HUES64 (cell line): Measurements from ENCODE around the gene TIGIT. TPM values are rescaled to one million over a fixed set of nuclear protein-coding genes. Genes with fewer than 3 reads are reported as not detected.
"Not testable (repeated sequence)": the region's sequence is repeated elsewhere in the genome, so short reads cannot be mapped to it uniquely, and the experiment has no call there.

Experiments
- H3K27ac ChIP-seq: 2 replicates; pipeline ENCODE4 v1.7.0; 2013; ENCODE audit warnings: low read depth, low read length, inconsistent platforms
- H3K27me3 ChIP-seq: 2 replicates; pipeline ENCODE4 v1.6.1; 2013; ENCODE audit warnings: mild to moderate bottlenecking, low read length; ENCODE audit not compliant: insufficient read depth
- H3K36me3 ChIP-seq: 2 replicates; pipeline ENCODE4 v1.6.1; 2013; ENCODE audit warnings: mild to moderate bottlenecking, low read length; ENCODE audit not compliant: insufficient read depth
- H3K4me1 ChIP-seq: 2 replicates; pipeline ENCODE4 v1.6.1; 2013; ENCODE audit warnings: mild to moderate bottlenecking, low read length, moderate library complexity; ENCODE audit not compliant: insufficient read depth
- H3K4me3 ChIP-seq: 2 replicates; pipeline ENCODE4 v1.5.1; 2013; ENCODE audit warnings: mild to moderate bottlenecking, low read length, moderate library complexity
- H3K9ac ChIP-seq: 2 replicates; pipeline ENCODE4 v1.6.1; 2013; ENCODE audit warnings: mild to moderate bottlenecking, low read depth, low read length
- H3K9me3 ChIP-seq: 2 replicates; pipeline ENCODE4 v1.6.1; 2013; ENCODE audit warnings: low read depth, low read length; ENCODE audit not compliant: insufficient read depth
- WGBS: fragments of 150-250, 120-280 bp; methylation state at CpG from one replicate; pipeline ENCODE4 v1.1.7; 2013; ENCODE audit warnings: missing lambda C conversion rate; 5-methylcytosine and 5-hydroxymethylcytosine counted together
- polyA plus RNA-seq, 2 experiments: library from polyadenylated mRNA; stranded (reverse); fragments of 50-300 nt; gene quantifications; one replicate each; pipeline ENCODE4 v1.2.3, GENCODE V29; 2013

Gene TIGIT
- polyA plus RNA-seq (2013, experiment 1 of 2): 0.10 TPM
- polyA plus RNA-seq (2013, experiment 2 of 2): not detected

DNA sequence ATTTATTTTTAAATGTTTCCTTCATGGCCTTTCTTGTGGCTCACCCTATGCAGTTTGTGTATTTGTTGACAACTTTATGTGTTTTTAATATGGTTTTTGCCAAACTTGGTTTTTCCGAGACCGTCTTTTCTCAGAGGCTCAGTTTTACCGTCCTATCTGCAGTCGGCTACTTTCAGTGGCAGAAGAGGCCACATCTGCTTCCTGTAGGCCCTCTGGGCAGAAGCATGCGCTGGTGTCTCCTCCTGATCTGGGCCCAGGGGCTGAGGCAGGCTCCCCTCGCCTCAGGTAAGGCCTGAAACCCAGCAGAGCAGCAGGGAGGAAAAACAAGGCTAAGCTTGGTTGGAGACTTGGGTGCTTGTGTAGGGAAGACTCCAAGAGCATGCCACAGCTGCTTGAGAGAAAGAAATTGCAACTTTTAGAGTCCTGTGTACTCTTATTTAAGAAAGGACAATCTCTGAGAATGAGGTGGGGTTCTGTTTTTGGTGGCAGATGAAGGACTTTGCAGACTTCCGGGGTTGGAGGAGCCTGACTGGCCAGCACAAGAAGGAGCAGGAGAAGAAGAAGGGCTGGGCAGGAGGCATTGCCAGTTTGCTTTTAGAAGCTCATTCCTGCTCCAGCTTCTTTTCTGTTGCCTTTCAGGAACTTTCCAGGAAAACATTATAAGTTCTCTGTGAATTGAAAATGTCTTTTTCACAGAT lies at the start of gene TIGIT:
Gene TIGIT (plus strand): TSS at position 191 of the 698 bp plus-strand sequence. CDS start 34 bp downstream, at position 225.
- H3K27ac ChIP-seq: no peak within 1 kb of the TSS

DNA sequence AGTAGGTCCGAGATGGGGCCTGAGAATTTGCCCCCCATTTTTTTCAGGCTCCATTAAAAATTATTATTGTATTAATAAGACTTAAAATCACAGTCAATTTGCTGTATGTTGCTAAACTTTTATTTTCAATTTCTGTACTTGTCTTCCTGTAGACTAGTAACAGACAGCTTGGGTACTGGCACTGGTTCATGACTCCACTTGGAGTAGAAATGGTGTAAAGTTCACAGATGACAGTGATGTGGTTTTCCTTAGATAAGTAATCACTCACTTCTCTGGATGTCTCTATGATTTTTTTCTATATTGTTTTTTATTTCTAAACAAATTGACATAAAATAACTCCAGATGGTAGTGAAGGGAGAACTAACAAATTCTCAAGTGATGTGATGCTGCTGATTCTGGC lies 40.9 kb upstream of the TIGIT start:
- Histone ChIP-seq H3K27ac (no peak overlapping the region), H3K4me1 (no peaks in the 10 kb centered on the region), H3K4me3 (no peak overlapping the region), H3K36me3 (no peaks in the 10 kb centered on the region), H3K9ac (no peak overlapping the region), H3K27me3 (no peaks in the 10 kb centered on the region), H3K9me3 (no peaks in the 10 kb centered on the region)
- whole genome bisulfite sequencing: no CpG with 5 or more reads among the region's 1 CpG

More for the DNA sequence above, at the start of gene TIGIT:
- Histone ChIP-seq H3K9ac (no peak within 1 kb of the TSS), H3K4me3 (no peak within 1 kb of the TSS), H3K9me3 (no peaks in the 10 kb centered on the region), H3K4me1 (no peaks in the 10 kb centered on the region), H3K27me3 (no peaks in the 10 kb centered on the region), H3K36me3 (no peaks in the 10 kb centered on the region)
- 95% methylated on average over 7 of the region's 7 CpGs for WGBS

DNA sequence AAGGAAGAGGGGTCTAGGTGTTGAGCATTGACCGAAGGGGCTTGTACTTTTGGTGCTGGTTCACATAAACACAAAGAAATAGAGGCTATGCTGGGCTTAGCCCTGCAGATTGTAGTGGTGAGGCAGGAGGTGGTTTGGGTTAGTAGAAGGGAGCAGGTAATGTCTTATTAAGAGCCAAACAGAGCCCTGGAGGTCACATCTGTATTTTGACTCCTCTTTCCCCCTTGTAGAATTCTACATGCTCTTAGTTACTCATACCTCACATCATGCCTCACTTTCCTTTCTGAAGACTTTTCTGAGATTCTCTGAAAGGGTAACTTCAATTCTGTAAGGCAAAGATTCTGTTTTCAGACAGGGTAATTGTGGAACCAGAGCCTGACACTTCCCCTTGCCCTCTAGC lies 40.3 kb upstream of the TIGIT start:
- Histone ChIP-seq H3K4me3 (no peak overlapping the region), H3K4me1 (no peaks in the 10 kb centered on the region), H3K27me3 (no peaks in the 10 kb centered on the region), H3K27ac (no peak overlapping the region), H3K9me3 (0 out of 2 replicates have a peak, but pooled peaks cover 2% of the 10 kb centered on the region), H3K9ac (no peak overlapping the region), H3K36me3 (no peaks in the 10 kb centered on the region)
- 90% methylated on average over 1 of the region's 1 CpG for WGBS

DNA sequence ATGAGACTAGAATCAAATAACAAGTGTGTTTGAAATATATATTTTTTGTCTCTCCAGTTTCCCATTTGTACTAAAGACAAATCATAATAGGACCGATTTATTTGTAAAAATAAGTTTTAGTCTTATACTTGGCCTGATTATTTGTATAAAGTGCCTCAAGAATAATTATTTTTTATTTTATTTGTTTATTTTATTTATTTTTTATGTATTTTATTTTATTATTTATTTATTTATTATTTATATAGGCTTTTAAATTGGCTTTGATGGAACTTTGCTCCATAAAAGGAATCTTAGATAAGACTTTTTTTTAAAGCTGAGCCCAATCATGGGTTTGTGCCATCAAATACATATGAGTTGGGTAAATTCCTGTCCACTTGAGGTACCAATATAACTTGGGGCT lies 34.3 kb upstream of the TIGIT start:
- peaks cover 22% of the 10 kb centered on the region for H3K9me3 ChIP-seq
- H3K4me3 ChIP-seq: no peak overlapping the region
- H3K9ac ChIP-seq: no peak overlapping the region
- no peaks in the 10 kb centered on the region for H3K4me1 ChIP-seq
- no peak overlapping the region for H3K27ac ChIP-seq
- H3K36me3 ChIP-seq: no peaks in the 10 kb centered on the region
- WGBS: no CpG with 5 or more reads among the region's 1 CpG
- no peaks in the 10 kb centered on the region for H3K27me3 ChIP-seq

DNA sequence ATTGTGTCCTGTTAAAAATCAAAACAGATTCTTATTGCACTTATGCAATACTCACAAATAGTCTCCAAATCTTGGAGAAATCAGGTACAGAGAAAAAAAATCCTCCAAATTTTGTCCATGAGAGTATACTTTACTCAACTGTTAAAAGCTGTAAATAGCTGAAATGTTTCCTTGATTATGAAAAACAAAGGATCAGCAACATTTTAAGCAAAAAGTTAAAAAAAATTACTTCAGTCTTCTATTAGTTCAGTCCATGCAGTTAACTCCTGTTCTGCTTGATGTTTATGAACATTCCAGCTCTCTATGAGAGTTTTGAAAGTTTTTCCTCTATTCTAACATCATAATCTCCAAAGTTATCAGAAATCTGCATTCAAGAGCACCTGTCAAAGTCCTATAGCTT lies 33.7 kb upstream of the TIGIT start:
- no peaks in the 10 kb centered on the region for H3K4me1 ChIP-seq
- H3K9ac ChIP-seq: no peak overlapping the region
- H3K9me3 ChIP-seq: peaks cover 22% of the 10 kb centered on the region
- no peaks in the 10 kb centered on the region for H3K27me3 ChIP-seq
- no peaks in the 10 kb centered on the region for H3K36me3 ChIP-seq
- H3K27ac ChIP-seq: no peak overlapping the region
- H3K4me3 ChIP-seq: no peak overlapping the region

DNA sequence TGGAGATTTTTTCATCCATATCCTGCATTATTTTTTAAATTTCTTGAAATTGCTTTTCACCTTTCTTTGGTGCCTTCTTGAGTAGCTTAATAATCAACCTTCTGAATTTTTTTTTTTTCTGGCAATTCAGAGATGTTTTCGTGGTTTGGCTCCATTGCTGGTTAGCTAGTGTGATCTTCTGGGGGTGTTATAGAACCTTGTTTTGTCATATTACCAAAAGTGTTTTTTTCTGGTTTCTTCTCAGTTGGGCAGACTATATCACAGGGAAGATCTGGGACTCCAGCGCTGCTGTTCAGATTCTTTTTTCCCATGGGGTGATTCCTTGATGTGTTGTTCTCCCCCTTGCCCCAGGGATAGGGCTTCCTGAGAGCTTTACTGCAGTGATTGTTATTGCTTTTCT lies 23.8 kb upstream of the TIGIT start:
- no peaks in the 10 kb centered on the region for H3K36me3 ChIP-seq
- H3K4me3 ChIP-seq: no peak overlapping the region
- WGBS: 86% methylated on average over 2 of the region's 2 CpGs
- no peaks in the 10 kb centered on the region for H3K4me1 ChIP-seq
- H3K9me3 ChIP-seq: 0 out of 2 replicates have a peak, but pooled peaks cover 10% of the 10 kb centered on the region
- H3K27me3 ChIP-seq: no peaks in the 10 kb centered on the region; the same call in 1 of the 2 replicates
- H3K27ac ChIP-seq: no peak overlapping the region
- H3K9ac ChIP-seq: no peak overlapping the region

DNA sequence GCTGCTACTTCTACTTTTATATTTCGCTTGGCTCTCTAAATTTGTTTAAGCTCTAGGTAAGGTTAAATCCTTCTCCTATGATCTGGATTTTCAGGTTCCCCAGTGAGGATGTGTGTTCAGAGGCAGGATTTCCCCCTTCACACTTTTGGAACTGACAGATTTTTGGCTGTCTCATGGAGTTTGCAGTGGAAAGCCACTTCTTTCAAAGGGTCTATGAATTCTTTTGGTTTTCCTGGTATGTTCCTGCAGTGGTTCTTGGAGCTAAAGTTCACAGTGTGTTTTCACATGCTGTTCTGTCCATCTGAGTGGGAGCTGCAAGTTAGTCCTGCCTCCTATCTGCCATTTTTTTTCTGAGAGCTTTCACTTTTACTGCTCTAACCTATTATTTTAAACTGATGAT lies 21.6 kb upstream of the TIGIT start:
- no peaks in the 10 kb centered on the region for H3K36me3 ChIP-seq
- no peak overlapping the region for H3K27ac ChIP-seq
- peaks cover 17% of the 10 kb centered on the region; the same call in 1 of the 2 replicates for H3K9me3 ChIP-seq
- no peak overlapping the region for H3K4me3 ChIP-seq
- H3K27me3 ChIP-seq: no peaks in the 10 kb centered on the region
- H3K4me1 ChIP-seq: no peaks in the 10 kb centered on the region
- 100% methylated on average over 1 of the region's 1 CpG for WGBS
- no peak overlapping the region for H3K9ac ChIP-seq

DNA sequence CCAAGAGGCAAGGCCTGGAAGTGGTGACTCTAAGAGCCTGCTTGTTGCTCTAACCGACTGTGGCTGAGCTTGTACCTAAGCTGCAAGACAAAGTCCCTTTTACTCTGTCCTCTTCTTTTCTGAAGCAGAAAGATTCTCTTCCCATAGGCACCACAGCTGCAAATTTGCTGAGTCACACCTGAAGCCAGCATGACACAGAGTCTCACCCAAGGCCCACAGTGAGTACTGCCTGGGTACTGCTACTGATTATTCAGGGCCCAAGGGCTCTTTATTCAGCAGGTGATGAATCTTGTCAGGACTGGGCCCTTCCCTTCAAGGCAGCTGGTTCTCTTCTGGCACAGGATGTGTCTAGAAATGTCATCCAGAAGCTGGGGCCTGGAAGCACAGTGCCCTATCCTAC lies 18.9 kb upstream of the TIGIT start:
- Histone ChIP-seq H3K27ac (no peak overlapping the region), H3K4me3 (no peak overlapping the region), H3K9me3 (peaks cover 13% of the 10 kb centered on the region; the same call in 1 of the 2 replicates), H3K4me1 (no peaks in the 10 kb centered on the region), H3K9ac (no peak overlapping the region), H3K27me3 (no peaks in the 10 kb centered on the region), H3K36me3 (no peaks in the 10 kb centered on the region)
- WGBS: 96% methylated on average over 1 of the region's 1 CpG

DNA sequence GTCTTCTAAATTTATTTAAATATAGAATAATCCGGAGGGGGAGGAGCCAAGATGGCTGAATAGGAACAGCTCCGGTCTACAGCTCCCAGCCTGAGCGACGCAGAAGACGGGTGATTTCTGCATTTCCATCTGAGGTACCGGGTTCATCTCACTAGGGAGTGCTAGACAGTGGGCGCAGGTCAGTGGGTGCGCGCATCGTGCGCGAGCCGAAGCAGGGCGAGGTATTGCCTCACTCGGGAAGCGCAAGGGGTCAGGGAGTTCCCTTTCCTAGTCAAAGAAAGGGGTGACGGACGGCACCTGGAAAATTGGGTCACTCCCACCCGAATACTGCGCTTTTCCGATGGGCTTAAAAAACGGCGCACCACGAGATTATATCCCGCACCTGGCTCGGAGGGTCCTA lies 17.0 kb upstream of the TIGIT start:
- H3K36me3 ChIP-seq, H3K27ac ChIP-seq, H3K4me1 ChIP-seq, H3K9ac ChIP-seq, H3K27me3 ChIP-seq, H3K4me3 ChIP-seq: not testable (repeated sequence)
- peaks cover 13% of the 10 kb centered on the region; the same call in 1 of the 2 replicates for H3K9me3 ChIP-seq
- 95% methylated on average over 24 of the region's 26 CpGs for WGBS

DNA sequence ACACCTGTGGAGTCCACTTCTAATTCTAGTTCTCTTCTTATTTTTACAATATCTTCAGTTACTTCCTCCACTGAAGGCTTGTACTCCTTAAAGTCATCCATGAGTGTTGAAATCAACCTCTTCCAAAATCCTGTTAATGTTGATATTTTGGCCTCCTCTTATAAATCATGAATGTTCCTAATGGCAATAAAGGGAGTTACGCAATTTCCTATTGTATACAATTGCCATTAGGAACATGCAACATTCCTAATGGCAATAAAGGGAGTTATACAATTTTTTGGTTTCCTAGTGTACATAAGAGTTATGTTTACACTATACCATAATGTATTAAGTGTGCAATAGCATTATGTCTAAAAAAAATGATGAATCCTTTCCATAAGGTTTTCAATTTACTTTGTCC lies 9.2 kb upstream of the TIGIT start:
- no peaks in the 10 kb centered on the region for H3K4me1 ChIP-seq
- no peak overlapping the region for H3K4me3 ChIP-seq
- no peaks in the 10 kb centered on the region for H3K27me3 ChIP-seq
- H3K9me3 ChIP-seq: no peaks in the 10 kb centered on the region
- no peaks in the 10 kb centered on the region for H3K36me3 ChIP-seq
- no peak overlapping the region for H3K27ac ChIP-seq
- no CpG with 5 or more reads among the region's 1 CpG for WGBS
- no peak overlapping the region for H3K9ac ChIP-seq

DNA sequence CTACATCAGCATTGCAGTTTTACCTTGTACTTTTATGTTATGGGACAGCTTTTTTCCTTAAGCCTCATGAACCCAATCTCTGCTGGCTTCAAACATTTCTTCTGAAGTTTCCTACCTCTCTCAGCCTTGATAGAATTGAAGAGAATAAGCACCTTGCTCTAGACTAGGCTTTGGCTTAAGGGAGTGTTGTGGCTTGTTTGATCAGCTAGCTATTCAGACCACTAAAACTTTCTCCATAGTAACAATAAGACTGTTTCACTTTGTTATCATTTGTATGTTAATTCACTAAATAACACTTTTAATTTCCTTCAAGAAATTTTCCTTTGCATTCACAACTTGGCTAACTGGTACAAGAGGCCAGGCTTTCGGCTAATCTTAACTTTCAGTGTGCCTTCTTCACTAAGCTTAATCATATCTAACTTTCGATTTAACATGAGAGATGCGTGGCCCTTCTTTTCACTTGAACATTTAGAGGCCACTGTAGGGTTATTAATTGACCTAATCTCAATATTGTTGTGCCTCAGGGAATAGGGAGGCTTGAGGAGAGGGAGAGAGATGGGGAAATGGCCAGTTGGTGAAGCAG lies 8.1 kb upstream of the TIGIT start:
- 93% methylated on average over 3 of the region's 3 CpGs for WGBS
- Histone ChIP-seq H3K27ac (no peak overlapping the region), H3K4me3 (no peak overlapping the region), H3K9me3 (no peaks in the 10 kb centered on the region), H3K4me1 (no peaks in the 10 kb centered on the region), H3K27me3 (no peaks in the 10 kb centered on the region), H3K9ac (no peak overlapping the region), H3K36me3 (no peaks in the 10 kb centered on the region)
